Stimulated activated CD4-positive, alpha-beta T cell treated with anti-CD3 and anti-CD28 coated beads, Interleukin-2, amount 100 ng/mL, for 48 hours (primary cell): Measurements from ENCODE around the gene KRTAP23-1.

ENCODE experiments used
- DNase-seq, 2 donors: peaks; one replicate each; pipeline ENCODE4 v3.0.0-alpha.2; 2020

Gene KRTAP23-1

GRCh38 chr21:30348506-30348905 lies at the start of gene KRTAP23-1:
KRTAP23-1 (minus strand) TSS chr21:30348606; CDS start chr21:30348606, 0 bp downstream.
- no peak for DNase-seq

GRCh38 chr21:30395731-30396130 lies 47.3 kb upstream of the KRTAP23-1 start, which contains the start of gene KRTAP13-1:
KRTAP13-1 (plus strand) TSS chr21:30396031; CDS start chr21:30396087, 56 bp downstream.
- no peak for DNase-seq

- DNase-seq = no peak
Measured at GRCh38 chr21:30391492-30392025, 43.2 kb upstream of the KRTAP23-1 start.

- no peak for DNase-seq
Measured at GRCh38 chr21:30382201-30382600, 33.8 kb upstream of the KRTAP23-1 start.

GRCh38 chr21:30372139-30372770 lies 23.8 kb upstream of the KRTAP23-1 start, which contains the start of gene KRTAP13-2:
KRTAP13-2 (minus strand) TSS chr21:30372271; CDS start chr21:30372213, 58 bp downstream.
- no peak for DNase-seq

- DNase-seq = no peak
Measured at GRCh38 chr21:30355906-30356305, 7.5 kb upstream of the KRTAP23-1 start.

GRCh38 chr21:30354308-30355005 lies 6.1 kb upstream of the KRTAP23-1 start:
- no peak for DNase-seq

- DNase-seq = no peak
Measured at GRCh38 chr21:30351534-30351933, 3.1 kb upstream of the KRTAP23-1 start.

- no peak for DNase-seq
Measured at GRCh38 chr21:30349572-30349971, 1.2 kb upstream of the KRTAP23-1 start.

GRCh38 chr21:30345014-30345413 lies 3.4 kb downstream of the KRTAP23-1 start:
- no peak for DNase-seq

GRCh38 chr21:30340714-30341573 lies 7.5 kb downstream of the KRTAP23-1 start:
- peak; percentile 9 to 32 for DNase-seq

GRCh38 chr21:30338717-30339116 lies 9.7 kb downstream of the KRTAP23-1 start:
- DNase-seq = no peak

GRCh38 chr21:30337772-30338171 lies 10.6 kb downstream of the KRTAP23-1 start:
- no peak for DNase-seq

GRCh38 chr21:30337276-30337744 lies 11.1 kb downstream of the KRTAP23-1 start, which contains the start of gene KRTAP27-1:
KRTAP27-1 (minus strand) TSS chr21:30337694; CDS start chr21:30337668, 26 bp downstream.
- DNase-seq = no peak

GRCh38 chr21:30336596-30336995 lies 11.8 kb downstream of the KRTAP23-1 start:
- no peak for DNase-seq

GRCh38 chr21:30333736-30334135 lies 14.7 kb downstream of the KRTAP23-1 start:
- no peak for DNase-seq

GRCh38 chr21:30332681-30333080 lies 15.7 kb downstream of the KRTAP23-1 start:
- DNase-seq = no peak

GRCh38 chr21:30329203-30329875 lies 19.1 kb downstream of the KRTAP23-1 start:
- no peak for DNase-seq

- DNase-seq = no peak
Measured at GRCh38 chr21:30326390-30326789, 22.0 kb downstream of the KRTAP23-1 start.

- DNase-seq = no peak
Measured at GRCh38 chr21:30320215-30320614, 28.2 kb downstream of the KRTAP23-1 start, which contains the start of gene KRTAP26-1. KRTAP26-1 (minus strand) TSS chr21:30320315; CDS start chr21:30320035, 280 bp downstream.

GRCh38 chr21:30315701-30316100 lies 32.7 kb downstream of the KRTAP23-1 start:
- no peak for DNase-seq

- no peak for DNase-seq
Measured at GRCh38 chr21:30306884-30307283, 41.5 kb downstream of the KRTAP23-1 start.
